Stimulated activated CD8-positive, alpha-beta memory T cell treated with anti-CD3 and anti-CD28 coated beads, Interleukin-12 subunit alpha, Interleukin-12 subunit beta, amount 100 ng/mL, for 1 hour (primary cell): ENCODE measurements around the gene CBL.
"Not testable (repeated sequence)": the region's sequence is repeated elsewhere in the genome, so short reads cannot be mapped to it uniquely, and the experiment has no call there.

Experiments
- DNase-seq: peaks from one replicate; pipeline ENCODE4 v3.0.0-alpha.2; 2020; ENCODE audit warnings: low read depth

The CBL gene

GRCh38 chr11:119205574-119206510 lies at the start of gene CBL:
Gene CBL (plus strand): TSS chr11:119206339. CDS start chr11:119206418, 79 bp downstream.
- peak; percentile 96 for DNase-seq

GRCh38 chr11:119156496-119156895 lies 49.6 kb upstream of the CBL start:
- no peak for DNase-seq

GRCh38 chr11:119157063-119157462 lies 49.1 kb upstream of the CBL start:
- DNase-seq, result no peak

- no peak for DNase-seq
Measured at GRCh38 chr11:119158467-119158866, 47.7 kb upstream of the CBL start.

- DNase-seq, result no peak
Measured at GRCh38 chr11:119160151-119160550, 46.0 kb upstream of the CBL start.

DNA sequence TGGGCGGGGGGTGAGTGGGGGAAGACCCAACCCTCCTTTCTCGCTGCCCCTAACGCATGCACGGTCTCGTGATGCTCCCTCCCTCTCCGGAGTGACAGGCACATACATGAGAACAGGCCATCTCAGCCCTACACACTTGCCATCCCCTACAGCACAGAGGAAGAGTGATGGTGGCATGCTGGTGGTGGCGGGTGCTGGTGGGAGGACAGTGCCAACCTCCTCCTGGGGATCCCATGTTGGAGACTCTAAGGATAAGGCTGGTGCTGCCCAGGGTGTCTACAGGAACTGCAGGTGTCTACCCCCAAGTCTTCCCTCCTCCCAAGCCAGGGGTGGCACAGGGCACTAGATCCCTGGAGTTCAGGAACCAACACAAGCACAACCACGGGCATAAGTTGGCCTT lies 44.3 kb upstream of the CBL start:
- DNase-seq, result no peak

DNA sequence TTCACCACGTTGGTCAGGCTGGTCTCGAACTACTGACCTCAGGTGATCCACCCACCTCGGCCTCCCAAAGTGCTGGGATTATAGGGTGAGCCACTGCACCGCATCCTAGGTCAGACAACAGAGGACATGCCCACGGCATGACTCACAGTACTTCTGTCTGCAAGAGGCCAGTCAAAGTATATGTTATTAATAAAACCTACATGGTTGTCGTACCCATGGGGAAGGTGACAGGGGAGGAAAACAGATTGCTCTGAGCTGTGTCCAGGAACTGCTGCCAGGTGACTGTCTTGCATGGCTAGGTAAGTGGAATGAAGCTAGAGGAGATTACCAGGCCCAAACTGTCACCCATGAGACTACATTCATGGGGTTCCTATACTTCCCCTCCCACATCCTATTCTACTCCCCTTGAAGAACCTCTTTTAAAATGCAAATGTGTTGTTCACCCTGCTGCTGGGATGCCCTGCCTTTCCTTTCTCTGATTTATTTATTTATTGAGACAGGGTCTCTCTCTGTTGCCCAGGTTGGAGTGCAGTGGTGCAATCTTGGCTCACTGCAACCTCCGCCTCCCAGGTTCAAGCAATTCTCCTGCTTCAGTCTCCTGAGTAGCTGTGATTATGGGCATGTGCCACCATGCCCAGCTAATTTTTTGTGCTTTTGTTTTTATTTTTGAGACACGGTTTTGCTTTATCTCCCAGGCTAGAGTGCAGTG lies 39.6 kb upstream of the CBL start:
- DNase-seq, result no peak

DNA sequence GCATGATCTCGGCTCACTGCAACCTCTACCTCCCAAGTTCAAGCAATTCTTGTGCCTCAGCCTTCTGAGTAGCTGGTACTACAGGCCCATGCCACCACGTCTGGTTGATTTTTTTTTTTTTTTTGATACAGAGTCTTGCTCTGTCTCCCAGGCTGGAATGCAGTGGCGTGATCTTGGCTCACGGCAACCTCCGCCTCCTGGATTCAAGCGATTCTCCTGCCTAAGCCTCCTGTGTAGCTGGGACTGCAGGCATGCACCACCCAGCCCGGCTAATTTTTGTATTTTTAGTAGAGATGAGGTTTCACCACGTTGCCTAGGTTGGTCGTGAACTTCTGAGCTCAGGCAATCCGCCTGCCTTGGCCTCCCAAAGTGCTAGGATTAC lies 39.1 kb upstream of the CBL start:
- not testable (repeated sequence) for DNase-seq

DNA sequence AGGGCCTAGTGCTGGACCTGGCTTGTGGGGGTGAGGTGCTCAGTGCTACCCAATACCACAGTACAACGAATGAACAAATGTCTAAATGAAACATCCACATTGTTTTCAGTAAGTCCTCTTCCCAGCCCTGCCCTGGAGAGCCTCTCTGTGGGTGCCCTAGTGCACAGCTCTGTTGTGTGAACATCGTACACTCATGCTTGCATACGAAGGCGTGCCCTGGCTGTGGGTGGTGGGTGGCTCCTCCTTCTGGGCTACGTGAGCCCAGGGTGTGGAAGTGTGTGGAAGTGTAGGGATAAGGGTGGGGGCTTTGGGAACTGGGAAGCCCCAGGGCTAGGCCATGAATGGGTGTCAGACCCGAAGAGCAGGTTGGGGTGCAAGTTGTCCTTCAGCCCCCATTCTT lies 38.2 kb upstream of the CBL start:
- DNase-seq, result no peak

- peak; percentile 73 for DNase-seq
Measured at GRCh38 chr11:119168471-119169281, 37.5 kb upstream of the CBL start, which contains the start of gene NLRX1. Gene NLRX1 (plus strand): TSS chr11:119168725. CDS start chr11:119171404, 2,679 bp downstream.

DNA sequence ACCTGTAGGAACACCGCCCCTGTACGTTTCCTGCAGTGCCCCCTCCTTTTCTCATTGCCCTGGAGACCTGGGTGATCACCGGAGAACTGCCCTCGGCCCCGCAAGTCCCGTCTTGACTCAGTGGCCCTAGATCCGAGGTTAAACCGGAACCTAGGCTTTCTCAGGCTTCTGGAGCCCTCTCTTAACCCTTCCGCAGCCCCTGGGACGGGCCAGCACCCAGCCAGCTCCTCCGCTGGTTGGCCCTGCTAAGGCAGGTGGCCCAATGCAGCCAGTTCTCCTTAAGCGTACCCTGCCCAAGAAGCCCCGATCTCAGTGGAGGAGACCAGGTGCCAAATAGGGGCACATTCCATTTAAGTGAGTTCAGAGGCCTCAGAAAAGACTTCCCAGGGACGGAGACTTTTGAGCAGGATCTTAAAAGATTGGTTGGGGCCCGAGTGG lies 36.8 kb upstream of the CBL start:
- no peak for DNase-seq

DNA sequence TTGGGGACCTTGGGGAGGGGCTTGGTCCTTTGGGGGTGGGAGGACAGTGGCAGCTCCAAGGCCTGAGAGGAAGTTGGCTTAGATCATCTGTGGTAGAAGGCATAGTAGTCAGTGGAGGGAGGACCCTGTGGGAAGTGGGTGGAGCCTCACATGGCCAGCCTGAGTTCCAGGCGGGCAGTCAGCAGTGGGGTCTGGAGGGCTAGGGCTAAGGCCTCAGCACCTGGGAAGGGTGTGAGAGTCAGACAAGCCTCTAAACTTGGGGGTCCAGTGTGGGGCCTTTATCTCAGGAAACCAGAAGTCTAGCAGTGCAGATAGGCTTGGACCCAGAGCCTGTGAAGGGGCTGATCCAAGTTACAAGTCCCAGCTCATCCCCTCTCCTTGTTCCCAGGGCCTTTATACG lies 33.6 kb upstream of the CBL start:
- no peak for DNase-seq

DNA sequence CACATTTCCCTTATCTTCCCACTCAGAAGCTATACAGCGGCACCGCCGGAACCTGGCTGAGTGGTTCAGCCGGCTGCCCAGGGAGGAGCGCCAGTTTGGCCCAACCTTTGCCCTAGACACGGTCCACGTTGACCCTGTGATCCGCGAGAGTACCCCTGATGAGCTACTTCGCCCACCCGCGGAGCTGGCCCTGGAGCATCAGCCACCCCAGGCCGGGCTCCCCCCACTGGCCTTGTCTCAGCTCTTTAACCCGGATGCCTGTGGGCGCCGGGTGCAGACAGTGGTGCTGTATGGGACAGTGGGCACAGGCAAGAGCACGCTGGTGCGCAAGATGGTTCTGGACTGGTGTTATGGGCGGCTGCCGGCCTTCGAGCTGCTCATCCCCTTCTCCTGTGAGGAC lies 32.7 kb upstream of the CBL start:
- DNase-seq, result no peak

- DNase-seq, result no peak
Measured at GRCh38 chr11:119175493-119176077, 30.6 kb upstream of the CBL start.

DNA sequence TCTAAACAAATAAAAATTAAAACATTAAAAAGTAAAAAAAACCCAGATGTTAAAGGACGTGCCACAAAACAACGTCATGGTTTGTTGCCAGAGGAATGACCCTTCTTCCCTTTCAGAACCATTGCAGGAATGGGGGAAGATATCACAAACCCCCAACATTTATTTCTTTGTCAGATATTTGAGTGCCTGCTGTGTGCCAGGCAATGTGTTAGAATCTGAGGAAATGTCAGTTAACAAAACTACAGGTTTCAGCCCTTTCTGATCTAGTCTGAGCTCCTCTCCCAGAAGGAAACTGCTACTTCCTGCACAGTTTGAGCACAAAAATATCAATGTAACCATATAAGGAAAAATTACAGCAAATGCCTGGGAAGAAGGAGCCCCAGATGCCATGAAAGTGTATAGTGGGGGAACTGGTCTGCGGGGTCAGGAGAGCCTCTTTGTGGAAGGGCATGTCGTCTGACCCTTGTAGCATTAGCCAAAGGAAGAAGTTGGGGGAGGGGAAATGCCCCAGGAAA lies 27.9 kb upstream of the CBL start:
- DNase-seq, result no peak

DNA sequence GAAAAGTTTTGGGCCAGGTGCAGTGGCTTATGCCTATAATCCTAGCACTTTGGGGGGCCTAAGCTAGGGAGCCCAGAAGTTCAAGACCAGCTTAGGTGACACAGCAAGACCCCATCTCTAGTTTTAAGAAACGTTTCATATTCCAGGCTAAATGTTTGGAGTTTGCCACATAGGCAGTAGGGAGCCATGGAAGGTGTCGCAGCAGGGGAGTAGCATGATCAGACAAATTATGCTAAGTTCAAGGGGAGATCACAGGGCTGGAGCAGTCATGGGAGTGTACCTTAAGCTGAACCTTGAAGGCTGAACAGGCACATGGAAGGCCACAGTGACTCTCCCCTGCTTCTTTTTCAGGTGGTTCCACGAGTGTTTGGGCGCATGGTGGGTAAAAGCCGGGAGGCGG lies 26.8 kb upstream of the CBL start:
- DNase-seq, result no peak

- no peak for DNase-seq
Measured at GRCh38 chr11:119179983-119180382, 26.2 kb upstream of the CBL start.

DNA sequence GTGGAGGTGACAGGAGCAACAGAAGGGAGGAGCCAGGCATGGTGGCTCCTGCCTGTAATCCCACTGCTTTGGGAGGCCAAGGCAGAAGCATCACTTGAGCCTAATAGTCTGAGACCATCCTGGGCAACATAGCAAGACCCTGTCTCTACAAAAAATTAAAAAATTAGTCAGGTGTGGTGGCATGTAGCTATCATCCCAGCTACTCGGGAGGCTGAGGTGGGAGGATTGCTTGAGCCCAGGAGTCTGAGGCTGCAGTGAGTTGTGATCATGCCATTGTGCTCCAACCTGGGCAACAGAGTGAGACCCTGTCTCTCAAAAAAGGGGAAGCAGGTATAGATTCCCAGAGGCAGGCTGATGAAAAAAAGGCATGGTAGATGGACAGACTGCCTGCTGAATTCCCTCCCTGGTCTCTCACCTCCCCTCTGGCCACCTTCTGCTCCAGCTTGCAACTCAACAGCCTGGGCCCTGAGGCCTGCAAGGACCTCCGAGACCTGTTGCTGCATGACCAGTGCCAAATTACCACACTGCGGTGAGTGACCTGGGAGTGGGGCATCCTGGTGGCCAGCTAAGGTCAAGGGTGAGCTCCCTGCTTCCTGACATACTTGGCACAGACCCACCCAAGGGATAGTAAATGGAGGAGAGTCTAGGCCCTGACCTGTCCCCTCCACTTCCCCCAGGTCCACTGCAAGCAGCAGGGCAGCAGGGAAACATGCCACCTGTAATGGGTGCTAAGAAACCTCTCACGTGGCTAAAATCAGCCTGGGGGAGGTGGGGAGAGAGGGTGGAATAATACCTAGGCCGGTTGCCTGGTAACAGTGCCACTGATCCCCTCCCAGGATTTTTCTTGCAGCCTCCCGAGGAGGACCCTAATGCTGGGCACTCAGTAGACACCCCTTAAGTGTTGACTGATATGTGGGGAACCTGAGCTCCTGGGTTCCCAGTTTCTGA lies 25.1 kb upstream of the CBL start:
- DNase-seq, result no peak

GRCh38 chr11:119181677-119182412 lies 24.3 kb upstream of the CBL start:
- DNase-seq, result no peak

- not testable (repeated sequence) for DNase-seq
Measured at GRCh38 chr11:119184399-119184798, 21.7 kb upstream of the CBL start.
